OCI-LY7 (cell line): ENCODE data around the gene TNS3. TPM values are rescaled to one million over a fixed set of nuclear protein-coding genes. Genes with fewer than 3 reads are reported as not detected.

Experiments used
- BruUV-seq: library from RNA; stranded (reverse); fragments of 400-500 nt; replicated peaks from 2 replicates; lab custom pipeline; 2021; lab: Mats Ljungman, UMichigan
- CTCF ChIA-PET: fragments of 300-600 bp; sonication (Branson Sonifier 250); formaldehyde crosslinking; loops from one replicate; lab custom pipeline; 2022; ENCODE audit warnings: antibody characterized with exemption; ENCODE audit not compliant: unreplicated experiment; lab: Charles Lee
- POLR2A ChIA-PET: fragments of 300-600 bp; sonication (Branson Sonifier 250); formaldehyde crosslinking; loops from one replicate; lab custom pipeline; 2022; ENCODE audit warnings: antibody characterized with exemption; lab: Charles Lee
- DNase-seq: peaks from one replicate; pipeline ENCODE4 v3.0.0-alpha.2; 2015; ENCODE audit warnings: low spot score
- H2AFZ ChIP-seq: fragments of 200-600 bp; sonication (generic), shearing (Covaris generic); 2 replicates; pipeline ENCODE4 v1.6.1; 2014; ENCODE audit warnings: mild to moderate bottlenecking, antibody characterized with exemption, low read length, moderate library complexity
- H3K27ac ChIP-seq: fragments of 200-600 bp; sonication (generic); 2 replicates; pipeline ENCODE4 v1.5.1; 2014; ENCODE audit warnings: mixed run types, low read depth, mild to moderate bottlenecking, moderate library complexity, low read length, inconsistent platforms; ENCODE audit not compliant: poor library complexity, severe bottlenecking
- H3K36me3 ChIP-seq: fragments of 200-600 bp; sonication (generic); 2 replicates; pipeline ENCODE4 v1.6.1; 2014; ENCODE audit warnings: mild to moderate bottlenecking, antibody characterized with exemption, low read length, moderate library complexity, mixed read lengths; ENCODE audit not compliant: insufficient read depth
- H3K4me1 ChIP-seq: fragments of 200-600 bp; sonication (generic); 2 replicates; pipeline ENCODE4 v1.5.1; 2014; ENCODE audit warnings: mild to moderate bottlenecking, low read length; ENCODE audit not compliant: insufficient read depth, poor library complexity, severe bottlenecking
- H3K4me2 ChIP-seq: fragments of 200-600 bp; sonication (generic); 2 replicates; pipeline ENCODE4 v1.6.1; 2014; ENCODE audit warnings: mild to moderate bottlenecking, low read length
- H3K4me3 ChIP-seq: fragments of 200-600 bp; sonication (generic); 2 replicates; pipeline ENCODE4 v1.5.1; 2014; ENCODE audit warnings: mild to moderate bottlenecking, low read depth, low read length; ENCODE audit not compliant: poor library complexity, severe bottlenecking
- H3K79me2 ChIP-seq: fragments of 200-600 bp; sonication (generic); 2 replicates; pipeline ENCODE4 v1.6.1; 2016; ENCODE audit warnings: low read depth, mild to moderate bottlenecking, low read length, moderate library complexity, mixed read lengths; ENCODE audit not compliant: insufficient read depth
- H3K9me2 ChIP-seq: fragments of 200-600 bp; sonication (generic); 2 replicates; pipeline ENCODE4 v1.6.1; 2016; ENCODE audit warnings: mild to moderate bottlenecking, low read length, mixed read lengths; ENCODE audit not compliant: insufficient read depth
- H3K9me3 ChIP-seq: fragments of 200-600 bp; sonication (generic); 2 replicates; pipeline ENCODE4 v1.6.1; 2014; ENCODE audit warnings: mild to moderate bottlenecking, mixed run types, low read length, mixed read lengths
- H4K20me1 ChIP-seq: fragments of 200-600 bp; sonication (generic); 2 replicates; pipeline ENCODE4 v1.6.1; 2014; ENCODE audit warnings: mild to moderate bottlenecking, antibody characterized with exemption, low read length, moderate library complexity, mixed read lengths; ENCODE audit not compliant: insufficient read depth
- EZH2phosphoT487 ChIP-seq: fragments of 200-600 bp; sonication (generic); IDR thresholded peaks from 2 replicates; pipeline ENCODE4 v1.6.1; 2018; ENCODE audit warnings: low read depth, borderline replicate concordance, mild to moderate bottlenecking, mixed run types, antibody characterized with exemption, low read length, moderate library complexity, mixed read lengths
- intact Hi-C: fragments of 100-400 bp; cut with micrococcal nuclease; formaldehyde crosslinking; loops from one replicate; pipeline ENCODE4 v1.10.0; 2022; ENCODE audit not compliant: unreplicated experiment
- total RNA-seq, 2 experiments: library from RNA; depleted of rRNA in 1 of 2; stranded (reverse); fragments of >200 nt in 1 of 2; shearing (Covaris generic) in 1 of 2; gene quantifications; 2 replicates each; pipeline ENCODE4 v1.2.3, GENCODE V29; 2014 to 2022
- TF ChIP-seq, protein P1 (sequence below): fragments of 200-600 bp; sonication (generic); conservative IDR thresholded peaks from 2 replicates; pipeline ENCODE4 v1.5.1; 2014; ENCODE audit warnings: mild to moderate bottlenecking, antibody characterized with exemption, low read length, moderate library complexity, mixed read lengths

The TNS3 gene
- total RNA-seq, 2 experiments from 2014 or later: 9.5 to 42.1 TPM

DNA sequence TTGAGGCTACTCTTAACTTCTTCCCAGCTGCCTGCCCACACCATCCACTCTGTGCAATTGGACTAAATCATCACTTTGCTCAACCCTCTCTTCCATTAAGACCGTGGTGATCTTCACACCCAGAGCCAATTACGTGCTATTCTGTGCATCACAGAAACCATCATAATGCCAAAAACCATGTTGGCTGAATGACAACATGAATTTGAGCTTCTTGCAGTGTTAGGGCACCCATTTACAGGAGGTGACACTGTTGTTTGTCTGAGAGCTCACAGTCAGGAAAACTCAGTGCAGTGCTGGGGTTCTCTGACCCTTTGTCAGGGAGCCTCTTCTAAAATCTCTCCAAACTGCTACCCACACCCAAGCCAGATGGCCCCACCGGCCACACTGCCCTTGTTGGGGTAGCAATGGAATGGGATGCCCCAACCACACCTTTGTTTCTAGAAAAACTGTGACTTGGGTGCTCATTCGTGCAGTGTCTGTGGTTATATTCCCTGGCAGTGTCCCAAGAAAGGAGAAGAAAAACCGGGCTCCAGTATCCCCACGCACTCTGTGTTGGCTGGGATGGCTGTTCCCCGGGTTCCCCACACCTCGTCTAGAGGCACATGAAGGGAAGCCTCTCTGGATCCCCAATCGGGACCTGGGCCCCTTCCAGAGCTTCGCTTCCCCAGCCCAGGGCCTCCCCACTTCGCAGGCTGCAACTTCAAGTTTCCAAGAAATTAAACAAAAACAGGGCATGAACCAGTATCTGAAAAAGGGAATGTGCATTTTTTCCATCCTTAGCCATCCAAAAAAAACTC lies 2.0 kb upstream of the TNS3 start:
- Histone ChIP-seq H3K9me2 (no peaks in the 10 kb centered on the region), H3K4me1 (peaks cover 59% of the 10 kb centered on the region), H3K36me3 (no peaks in the 10 kb centered on the region), H3K27ac (no peak overlapping the region), H3K4me2 (no peak overlapping the region), H2AFZ (no peak overlapping the region), H3K9me3 (no peaks in the 10 kb centered on the region; the same call in 1 of the 2 replicates), H3K4me3 (no peak overlapping the region), H4K20me1 (no peaks in the 10 kb centered on the region), H3K79me2 (peaks cover 16% of the 10 kb centered on the region; the same call in 1 of the 2 replicates)
- ChIA-PET POLR2A (interaction anchor here (0.5 to 1.4 kb wide), 4 partner anchors 8 to 70 kb away, joined by 3 to 4 read pairs (median 4); no protein-coding TSS in a partner anchor), CTCF (no interaction called here)
- DNase-seq: no peak
- intact Hi-C loops: loop anchor here (5.0 kb wide), 4 partner anchors 102 to 432 kb away; no protein-coding TSS in a partner anchor
- TF ChIP-seq EZH2phosphoT487: no peak
- TF ChIP-seq, protein P1, sequence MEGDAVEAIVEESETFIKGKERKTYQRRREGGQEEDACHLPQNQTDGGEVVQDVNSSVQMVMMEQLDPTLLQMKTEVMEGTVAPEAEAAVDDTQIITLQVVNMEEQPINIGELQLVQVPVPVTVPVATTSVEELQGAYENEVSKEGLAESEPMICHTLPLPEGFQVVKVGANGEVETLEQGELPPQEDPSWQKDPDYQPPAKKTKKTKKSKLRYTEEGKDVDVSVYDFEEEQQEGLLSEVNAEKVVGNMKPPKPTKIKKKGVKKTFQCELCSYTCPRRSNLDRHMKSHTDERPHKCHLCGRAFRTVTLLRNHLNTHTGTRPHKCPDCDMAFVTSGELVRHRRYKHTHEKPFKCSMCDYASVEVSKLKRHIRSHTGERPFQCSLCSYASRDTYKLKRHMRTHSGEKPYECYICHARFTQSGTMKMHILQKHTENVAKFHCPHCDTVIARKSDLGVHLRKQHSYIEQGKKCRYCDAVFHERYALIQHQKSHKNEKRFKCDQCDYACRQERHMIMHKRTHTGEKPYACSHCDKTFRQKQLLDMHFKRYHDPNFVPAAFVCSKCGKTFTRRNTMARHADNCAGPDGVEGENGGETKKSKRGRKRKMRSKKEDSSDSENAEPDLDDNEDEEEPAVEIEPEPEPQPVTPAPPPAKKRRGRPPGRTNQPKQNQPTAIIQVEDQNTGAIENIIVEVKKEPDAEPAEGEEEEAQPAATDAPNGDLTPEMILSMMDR: no peak
- no TSS peak for BruUV-seq

DNA sequence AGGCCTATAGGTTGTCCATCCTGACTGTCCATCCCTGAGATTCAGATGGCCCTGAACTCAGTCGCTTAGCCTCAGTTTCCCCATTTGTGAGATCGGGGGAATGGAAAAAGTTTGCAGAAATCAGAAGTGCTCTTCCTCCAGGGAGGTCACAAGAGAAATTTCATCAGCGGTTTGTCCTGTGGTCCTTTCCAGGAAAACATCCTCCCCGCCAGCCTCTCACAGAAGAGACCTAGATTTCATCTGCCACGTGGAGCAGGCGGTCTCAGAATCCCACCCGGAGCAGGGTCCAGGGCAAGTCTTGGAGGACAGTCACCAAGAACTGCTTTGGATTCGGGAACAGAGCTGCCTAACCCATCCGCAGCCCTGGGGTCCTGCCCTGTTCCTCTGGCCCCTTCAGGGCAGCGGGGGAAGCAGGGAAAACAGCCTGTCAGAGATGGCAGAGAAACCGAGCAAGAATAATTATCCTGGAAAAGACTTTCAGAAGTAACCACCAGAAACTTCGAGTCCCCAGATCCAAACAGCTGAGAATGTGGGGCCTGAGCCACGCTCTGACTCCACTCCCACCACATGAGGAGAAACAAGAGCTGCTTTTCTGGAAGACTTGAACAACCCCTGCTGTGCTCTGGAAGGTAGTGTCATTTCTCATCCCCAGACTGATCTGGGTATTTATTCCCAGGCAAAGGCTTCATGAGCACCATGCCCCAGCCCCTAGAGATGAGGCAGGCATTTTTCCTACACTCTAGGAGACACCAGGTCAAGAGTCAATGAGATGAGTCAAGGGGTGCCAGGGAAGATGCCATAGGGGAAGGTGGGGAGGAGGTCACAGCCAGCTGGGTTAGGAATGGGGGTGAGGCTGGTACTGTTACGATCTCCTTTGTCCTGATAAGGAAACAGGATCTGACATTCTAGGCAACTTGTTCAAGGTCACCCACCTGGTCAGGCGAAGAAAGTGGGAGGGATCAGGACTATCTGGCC lies 1.1 kb upstream of the TNS3 start:
- Histone ChIP-seq H3K9me3 (no peaks in the 10 kb centered on the region; the same call in 1 of the 2 replicates), H3K4me3 (peak overlapping the region; percentile 87), H4K20me1 (no peaks in the 10 kb centered on the region), H3K79me2 (peaks cover 16% of the 10 kb centered on the region; the same call in 1 of the 2 replicates), H3K4me2 (peak overlapping the region; percentile 71), H3K27ac (no peak overlapping the region), H3K9me2 (no peaks in the 10 kb centered on the region), H3K4me1 (peaks cover 58% of the 10 kb centered on the region), H3K36me3 (no peaks in the 10 kb centered on the region), H2AFZ (peak overlapping the region; percentile 67; the same call in 1 of the 2 replicates)
- ChIA-PET POLR2A (interaction anchor here (1.0 to 1.2 kb wide), 3 partner anchors 9 to 150 kb away, joined by 3 read pairs; no protein-coding TSS in a partner anchor), CTCF (no interaction called here)
- intact Hi-C loops: loop anchor here (1.0 to 5.0 kb wide), 5 partner anchors 101 to 431 kb away; no protein-coding TSS in a partner anchor
- BruUV-seq: no TSS peak
- no peak for TF ChIP-seq EZH2phosphoT487
- TF ChIP-seq, protein P1: no peak
- no peak for DNase-seq
